ENCODE results near the gene MECP2.

- TF ChIP-seq CTCF (conservative IDR thresholded peaks at IDR 0.05; ENCODE audit: low read length): no peak
- no peak for TF ChIP-seq EZH2phosphoT487 (IDR thresholded peaks at IDR 0.05; ENCODE audit: borderline replicate concordance)
Observed at GRCh38 chrX:154126101-154126500, 28.6 kb upstream of the MECP2 start.
